ENCODE measurements around the gene SPOCK1.

SPOCK1 gene

DNA sequence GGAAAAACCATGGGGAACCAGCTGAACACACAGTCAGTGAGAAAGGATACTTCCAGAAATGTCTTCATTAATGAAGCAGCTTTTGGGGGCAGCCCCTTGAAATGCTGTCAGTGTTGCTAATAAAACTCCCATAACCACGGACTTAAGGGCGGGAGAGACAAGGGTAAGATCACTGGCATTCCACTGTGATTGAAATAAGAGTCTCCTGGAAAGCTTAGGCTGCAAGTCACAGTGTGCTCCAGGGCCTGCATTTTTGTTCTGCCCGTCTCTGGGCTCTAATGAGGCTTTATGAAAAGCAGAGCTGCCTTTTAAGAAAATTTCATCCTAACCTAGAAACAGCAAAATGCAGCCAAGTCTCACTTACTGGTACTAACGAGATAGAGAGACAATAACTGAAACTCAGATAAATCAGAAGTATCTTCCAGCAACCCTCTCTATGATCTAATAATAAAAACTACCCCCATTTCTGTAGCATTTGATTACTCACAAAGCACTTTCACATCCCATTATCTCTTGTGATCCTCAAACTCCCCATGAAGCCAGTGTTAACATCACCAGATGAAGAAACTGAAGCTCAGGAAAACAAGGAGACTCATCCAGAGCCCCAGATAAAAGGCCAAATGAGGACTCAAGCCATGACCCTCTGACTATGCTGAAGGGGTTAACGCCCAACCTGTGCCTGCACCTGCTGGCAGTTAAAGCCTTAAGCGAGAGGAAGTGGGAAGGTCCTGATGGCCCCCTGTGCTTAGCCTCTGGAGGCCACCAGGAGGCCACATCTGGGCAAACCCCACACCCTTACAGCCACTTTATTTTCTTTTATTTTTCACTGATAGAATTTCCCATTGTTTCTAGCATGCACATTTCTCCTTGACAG lies 37.5 kb downstream of the SPOCK1 start:
- H3K4me3 Mint-ChIP-seq, result no peak overlapping the region

DNA sequence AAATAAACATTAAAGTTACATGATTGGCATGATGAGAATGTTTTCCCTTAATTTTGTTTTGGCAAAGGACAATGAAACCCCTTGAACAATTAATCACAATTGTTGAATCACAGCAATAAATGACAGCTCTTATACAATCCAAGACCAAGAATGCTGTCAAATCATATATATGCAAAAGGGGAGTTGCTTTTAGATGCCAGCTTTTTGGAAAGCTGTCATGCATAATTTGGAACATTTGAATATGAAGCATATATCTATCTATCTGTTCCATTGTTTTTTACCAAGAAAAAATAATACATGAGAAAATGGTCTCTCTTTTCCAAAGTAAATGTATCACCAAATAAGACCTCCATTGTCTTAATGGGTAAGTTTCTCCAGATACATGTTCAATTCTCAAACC lies 44.5 kb downstream of the SPOCK1 start:
- no peak overlapping the region for H3K4me3 Mint-ChIP-seq
- H3K9me3 Mint-ChIP-seq, result no peaks in the 10 kb centered on the region
- no peak overlapping the region for H3K27ac Mint-ChIP-seq
- H3K27me3 Mint-ChIP-seq (ENCODE audit: low read depth), result peaks cover 11% of the 10 kb centered on the region
- H3K4me1 Mint-ChIP-seq, result no peaks in the 10 kb centered on the region
- TF ChIP-seq, protein P1, sequence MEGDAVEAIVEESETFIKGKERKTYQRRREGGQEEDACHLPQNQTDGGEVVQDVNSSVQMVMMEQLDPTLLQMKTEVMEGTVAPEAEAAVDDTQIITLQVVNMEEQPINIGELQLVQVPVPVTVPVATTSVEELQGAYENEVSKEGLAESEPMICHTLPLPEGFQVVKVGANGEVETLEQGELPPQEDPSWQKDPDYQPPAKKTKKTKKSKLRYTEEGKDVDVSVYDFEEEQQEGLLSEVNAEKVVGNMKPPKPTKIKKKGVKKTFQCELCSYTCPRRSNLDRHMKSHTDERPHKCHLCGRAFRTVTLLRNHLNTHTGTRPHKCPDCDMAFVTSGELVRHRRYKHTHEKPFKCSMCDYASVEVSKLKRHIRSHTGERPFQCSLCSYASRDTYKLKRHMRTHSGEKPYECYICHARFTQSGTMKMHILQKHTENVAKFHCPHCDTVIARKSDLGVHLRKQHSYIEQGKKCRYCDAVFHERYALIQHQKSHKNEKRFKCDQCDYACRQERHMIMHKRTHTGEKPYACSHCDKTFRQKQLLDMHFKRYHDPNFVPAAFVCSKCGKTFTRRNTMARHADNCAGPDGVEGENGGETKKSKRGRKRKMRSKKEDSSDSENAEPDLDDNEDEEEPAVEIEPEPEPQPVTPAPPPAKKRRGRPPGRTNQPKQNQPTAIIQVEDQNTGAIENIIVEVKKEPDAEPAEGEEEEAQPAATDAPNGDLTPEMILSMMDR (IDR thresholded peaks at IDR 0.05; ENCODE audit: unreplicated experiment in 3 of 3), result no peak
- no peaks in the 10 kb centered on the region for H3K36me3 Mint-ChIP-seq (ENCODE audit: low read depth)

More for the DNA sequence above, 37.5 kb downstream of the SPOCK1 start:
- no peaks in the 10 kb centered on the region for H3K4me1 Mint-ChIP-seq
- H3K9me3 Mint-ChIP-seq, result no peaks in the 10 kb centered on the region
- TF ChIP-seq, protein P1 (IDR thresholded peaks at IDR 0.05; ENCODE audit: unreplicated experiment in 3 of 3), result no peak
- no peak overlapping the region for H3K27ac Mint-ChIP-seq
- H3K36me3 Mint-ChIP-seq (ENCODE audit: low read depth), result no peaks in the 10 kb centered on the region
- peaks cover 15% of the 10 kb centered on the region for H3K27me3 Mint-ChIP-seq (ENCODE audit: low read depth)

DNA sequence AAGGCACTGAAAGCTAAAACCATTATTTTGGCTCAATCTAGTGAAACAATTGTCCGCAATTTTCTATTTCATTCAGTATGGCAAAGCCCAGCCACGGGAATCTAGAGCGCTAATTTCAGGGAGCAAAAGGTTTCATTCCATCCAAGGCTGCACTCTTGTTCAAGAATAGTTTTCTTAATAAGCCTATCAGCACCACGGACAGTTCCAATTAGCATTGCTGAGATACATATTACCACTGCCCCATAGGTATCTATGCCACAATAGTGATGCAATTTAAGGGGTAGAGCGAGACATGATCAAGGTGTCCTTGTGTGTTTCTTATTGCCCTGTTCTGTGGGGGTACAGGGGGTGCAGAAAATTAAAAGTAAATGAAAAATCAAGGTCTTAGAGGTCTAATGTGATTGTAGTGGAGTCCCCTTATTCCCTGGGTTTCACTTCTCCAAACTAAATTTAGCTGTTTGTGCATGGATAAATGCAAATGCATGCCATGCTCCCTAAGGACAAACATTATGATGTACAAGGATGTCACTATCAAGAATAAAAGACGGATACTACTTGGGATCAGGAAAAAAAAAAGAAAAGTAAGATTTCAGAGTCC lies 45.5 kb downstream of the SPOCK1 start:
- TF ChIP-seq, protein P1 (IDR thresholded peaks at IDR 0.05; ENCODE audit: unreplicated experiment in 3 of 3), result no peak
- H3K27ac Mint-ChIP-seq, result no peak overlapping the region
- no peak overlapping the region for H3K4me3 Mint-ChIP-seq
- peaks cover 10% of the 10 kb centered on the region for H3K27me3 Mint-ChIP-seq (ENCODE audit: low read depth)
- no peaks in the 10 kb centered on the region for H3K36me3 Mint-ChIP-seq (ENCODE audit: low read depth)
- H3K4me1 Mint-ChIP-seq, result no peaks in the 10 kb centered on the region
- no peaks in the 10 kb centered on the region for H3K9me3 Mint-ChIP-seq

DNA sequence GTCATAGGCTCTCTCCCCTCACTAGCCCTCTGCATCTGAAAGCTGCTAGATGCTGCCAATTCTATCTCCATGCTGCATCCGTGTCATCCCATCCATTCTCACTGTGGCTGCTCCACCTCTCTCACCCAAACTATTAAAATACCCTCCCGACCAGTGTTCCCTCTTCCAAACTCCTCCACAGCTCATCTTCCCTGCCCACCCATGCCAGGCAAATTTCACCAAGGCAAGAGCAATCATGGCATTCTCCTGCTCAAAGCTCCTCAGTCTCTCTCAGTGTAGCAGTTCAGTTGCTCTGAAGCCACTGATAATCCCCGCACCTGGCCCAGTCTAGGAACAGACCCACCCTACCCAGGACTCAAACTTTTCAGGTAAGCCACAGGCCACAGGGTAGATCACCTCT lies 48.4 kb downstream of the SPOCK1 start:
- TF ChIP-seq, protein P1 (IDR thresholded peaks at IDR 0.05; ENCODE audit: unreplicated experiment in 3 of 3), result no peak
- H3K4me3 Mint-ChIP-seq, result no peak overlapping the region
- peaks cover 10% of the 10 kb centered on the region for H3K27me3 Mint-ChIP-seq (ENCODE audit: low read depth)
- no peaks in the 10 kb centered on the region for H3K9me3 Mint-ChIP-seq
- H3K36me3 Mint-ChIP-seq (ENCODE audit: low read depth), result no peaks in the 10 kb centered on the region
- no peak overlapping the region for H3K27ac Mint-ChIP-seq
- H3K4me1 Mint-ChIP-seq, result peaks cover 5% of the 10 kb centered on the region

DNA sequence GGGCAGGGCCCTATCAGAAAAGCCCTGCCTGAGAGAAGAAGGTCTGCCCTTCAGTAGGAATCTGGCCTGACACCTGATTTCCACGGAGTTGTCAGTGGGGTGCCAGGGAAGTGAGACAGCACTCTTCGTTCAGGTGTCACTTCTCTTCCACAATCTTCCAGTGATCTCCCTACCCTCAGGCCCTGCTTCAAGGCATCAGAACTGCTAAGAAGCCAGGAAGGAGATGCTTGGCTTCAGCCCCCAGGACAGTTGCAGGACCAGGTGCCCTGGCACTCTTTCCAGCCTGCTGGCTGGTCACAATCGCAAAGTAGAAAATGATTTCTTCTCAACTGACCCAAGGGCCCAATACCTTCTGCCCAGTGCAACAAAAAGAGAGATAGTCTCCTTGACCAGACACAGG lies 50.3 kb downstream of the SPOCK1 start:
- H3K9me3 Mint-ChIP-seq, result no peaks in the 10 kb centered on the region
- peaks cover 10% of the 10 kb centered on the region for H3K27me3 Mint-ChIP-seq (ENCODE audit: low read depth)
- no peak overlapping the region for H3K27ac Mint-ChIP-seq
- no peak overlapping the region for H3K4me3 Mint-ChIP-seq
- peaks cover 5% of the 10 kb centered on the region for H3K4me1 Mint-ChIP-seq
- TF ChIP-seq, protein P1 (IDR thresholded peaks at IDR 0.05; ENCODE audit: unreplicated experiment in 3 of 3), result no peak
- no peaks in the 10 kb centered on the region for H3K36me3 Mint-ChIP-seq (ENCODE audit: low read depth)
